Activated CD8-positive, alpha-beta memory T cell treated with anti-CD3 and anti-CD28 coated beads, Interleukin-2, amount 50 U/mL, for 1 hour (primary cell): ENCODE measurements around the gene DMRTB1.

Source experiments
- DNase-seq: peaks from one replicate; pipeline ENCODE4 v3.0.0-alpha.2; 2020; ENCODE audit errors: extremely low read depth

Gene DMRTB1

DNA sequence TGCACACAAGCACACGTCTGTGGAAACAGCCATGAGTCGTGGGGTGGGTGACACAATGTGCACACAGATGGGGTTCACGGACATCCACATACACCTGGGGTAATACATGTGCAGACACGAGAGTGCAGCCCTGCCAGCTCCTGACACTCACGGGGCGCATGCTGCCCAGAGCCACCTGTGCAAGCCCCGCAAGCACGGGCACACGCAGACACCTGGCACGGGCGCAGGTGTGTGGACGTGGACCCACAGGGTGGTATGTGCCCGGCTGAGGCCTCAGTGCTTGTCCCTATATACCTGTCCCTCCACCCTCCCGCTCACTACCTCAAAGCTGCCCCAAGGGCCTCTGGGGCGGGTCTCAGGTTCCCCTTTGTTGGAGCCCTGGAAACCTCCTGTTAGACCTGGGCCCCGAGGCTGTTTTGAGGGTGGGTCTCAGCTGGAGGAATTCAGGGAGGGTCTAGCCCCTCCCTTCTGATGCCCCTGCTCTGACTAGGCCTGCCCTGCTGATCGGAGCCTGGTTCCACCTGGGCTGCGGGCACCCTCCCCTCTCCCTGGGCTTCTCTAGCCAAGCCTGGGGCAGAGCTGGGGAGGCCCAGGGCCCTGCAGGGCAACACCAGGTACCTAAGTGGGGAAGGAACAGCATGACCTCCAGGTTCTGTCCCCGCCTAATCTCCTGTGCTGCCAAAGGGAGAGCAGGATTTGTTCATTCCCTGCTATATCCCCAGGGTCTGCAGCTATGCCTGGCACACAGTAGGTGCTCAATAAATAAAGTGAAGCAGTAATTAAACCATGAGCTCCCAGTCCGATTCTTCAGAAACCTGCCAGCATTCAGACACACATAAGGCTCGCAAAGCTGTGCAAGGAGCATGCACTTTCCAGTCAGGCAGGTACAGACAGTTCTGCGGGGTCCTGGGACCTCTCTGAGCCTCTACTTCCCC lies 49.1 kb downstream of the DMRTB1 start:
- DNase-seq, result no peak

DNA sequence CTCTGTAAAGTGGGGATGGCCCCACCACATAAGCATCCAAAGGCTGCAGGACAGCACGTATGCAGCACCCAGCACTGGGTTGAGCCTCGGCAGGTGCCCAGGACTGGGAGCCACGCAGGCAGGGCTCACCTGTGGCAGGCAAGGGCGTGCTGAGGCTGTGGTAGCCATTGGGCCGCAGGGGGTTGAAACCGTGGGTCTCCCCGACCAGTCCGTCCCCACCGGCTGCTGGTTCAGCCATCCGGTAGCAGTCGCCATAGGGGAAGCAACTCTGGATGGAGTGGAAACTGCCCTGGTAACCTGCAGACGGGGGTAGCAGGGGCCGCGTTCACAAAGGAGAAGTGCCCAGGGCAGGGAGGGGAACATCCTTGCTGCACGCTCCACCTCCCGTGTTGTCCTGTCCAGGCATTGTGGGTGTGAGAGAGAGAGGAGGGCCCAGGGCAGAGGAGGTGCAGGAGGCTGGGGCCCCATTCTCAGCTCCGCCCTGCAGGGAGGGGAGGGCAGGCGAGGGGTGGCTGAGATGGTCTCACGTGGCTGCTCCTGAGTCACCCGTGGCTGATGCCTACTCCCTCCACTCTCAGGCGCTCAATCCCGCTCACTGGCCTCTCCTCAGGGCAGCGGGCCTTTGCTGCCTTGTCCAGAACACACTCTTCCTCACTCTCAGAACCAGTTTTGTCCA lies 49.9 kb downstream of the DMRTB1 start:
- DNase-seq, result no peak

DNA sequence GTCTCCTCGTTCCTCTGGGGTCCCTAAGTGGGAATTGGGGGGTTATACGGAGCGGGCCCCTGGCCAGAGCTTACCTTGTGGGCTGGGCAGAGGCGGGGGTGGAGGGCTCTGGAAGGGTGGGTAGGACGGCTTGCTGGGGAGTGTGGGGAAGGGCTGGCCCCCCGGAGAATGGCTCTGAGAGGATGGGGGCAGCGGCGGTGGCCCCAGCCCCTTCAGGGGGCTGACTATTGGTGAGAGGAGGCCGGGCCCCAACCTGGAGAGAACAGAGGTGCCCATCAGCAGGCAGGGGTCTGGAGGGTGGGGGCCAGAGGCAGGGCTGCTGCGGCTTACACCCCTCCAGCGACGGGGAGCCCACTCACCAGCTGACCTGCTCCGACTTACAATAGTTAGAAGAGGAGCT lies 50.6 kb downstream of the DMRTB1 start:
- no peak for DNase-seq

DNA sequence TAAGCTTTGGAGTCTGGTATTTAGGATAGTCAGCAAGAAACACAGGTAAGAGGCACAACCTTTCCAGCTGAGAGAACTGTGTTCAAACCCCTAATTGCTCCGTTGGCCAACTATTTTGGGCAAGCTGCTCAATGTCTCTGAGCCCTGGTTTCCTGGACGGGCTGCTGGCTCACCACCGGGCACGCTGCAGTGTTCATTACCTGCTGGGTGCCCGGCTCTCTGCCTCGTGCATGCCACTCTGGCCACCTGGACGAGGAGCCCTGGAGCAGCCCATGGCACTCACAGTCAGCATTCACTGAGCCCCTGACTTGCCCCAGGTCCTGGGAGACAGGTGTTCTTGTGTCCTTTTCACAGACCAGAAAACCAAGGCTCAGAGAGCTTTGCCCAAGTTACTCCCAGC lies 51.0 kb downstream of the DMRTB1 start:
- DNase-seq, result no peak

DNA sequence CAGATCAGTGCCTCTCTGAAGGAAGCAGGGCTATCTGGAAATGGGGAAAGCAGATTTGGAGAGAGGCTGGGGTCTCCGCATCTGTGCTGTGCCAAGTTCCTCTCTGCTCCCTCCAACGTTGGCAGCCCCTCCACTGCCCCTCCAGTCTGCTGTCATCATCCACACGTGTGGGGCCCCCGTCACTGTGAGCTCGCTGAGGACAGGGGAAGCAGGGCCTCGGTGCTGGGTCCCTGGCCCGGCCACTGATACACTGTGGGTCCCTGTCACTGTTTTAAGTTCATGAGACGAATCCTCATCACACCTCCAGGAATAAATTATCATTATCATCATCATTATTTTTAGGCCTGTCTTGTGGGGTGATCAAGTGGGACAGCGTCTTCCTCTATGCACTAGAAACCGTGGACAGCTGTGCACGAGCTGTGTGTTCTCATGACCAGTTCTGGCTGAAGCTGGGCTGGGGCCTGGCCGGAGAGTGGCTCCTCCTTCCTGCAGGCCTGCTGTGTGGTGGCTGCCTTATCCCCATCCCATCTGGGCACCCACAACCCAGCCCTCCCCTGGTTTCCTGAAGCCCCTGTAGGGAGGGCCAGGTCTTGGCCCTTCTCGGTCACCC lies 52.2 kb downstream of the DMRTB1 start:
- no peak for DNase-seq

DNA sequence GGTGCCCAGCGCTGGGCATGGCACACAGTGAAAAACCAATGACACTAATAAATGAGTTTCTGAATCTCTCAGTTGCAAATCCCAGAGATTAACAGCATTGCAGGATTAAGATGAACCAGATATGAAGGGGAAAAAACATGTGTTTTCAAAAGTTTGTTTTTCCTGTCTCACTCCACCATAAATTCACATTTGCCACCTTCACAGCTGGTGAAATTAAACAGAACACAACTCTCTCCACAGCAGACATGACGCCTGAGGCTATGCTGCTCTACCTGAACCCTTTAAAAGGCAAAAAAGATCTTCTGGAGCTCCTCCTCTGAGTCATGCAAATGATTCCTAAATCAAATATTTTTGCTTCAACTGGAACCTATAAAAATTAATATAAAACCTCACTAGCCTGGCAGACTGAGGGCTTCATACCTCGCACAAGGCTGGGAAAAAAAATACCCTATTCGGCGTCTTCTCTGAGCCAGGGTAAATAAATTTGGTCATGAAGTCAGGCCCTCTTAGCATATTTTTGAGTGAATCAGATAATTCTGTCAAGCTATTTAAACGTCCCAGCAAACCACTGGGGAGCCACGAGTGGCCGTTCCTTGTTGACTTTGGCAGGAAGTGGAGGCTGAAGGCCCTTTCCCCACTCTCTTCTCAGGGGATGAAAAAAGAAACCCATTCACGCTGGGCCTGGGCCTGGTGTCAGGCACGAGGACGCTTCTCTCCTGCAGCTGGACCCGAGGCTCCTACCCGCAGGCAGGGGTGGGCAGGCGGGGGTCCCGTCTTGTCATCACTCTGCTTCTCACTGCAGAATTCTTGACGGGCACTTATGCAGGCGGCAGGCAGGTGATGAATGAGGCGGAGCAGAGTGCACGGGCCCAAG lies 53.0 kb downstream of the DMRTB1 start:
- DNase-seq, result no peak

DNA sequence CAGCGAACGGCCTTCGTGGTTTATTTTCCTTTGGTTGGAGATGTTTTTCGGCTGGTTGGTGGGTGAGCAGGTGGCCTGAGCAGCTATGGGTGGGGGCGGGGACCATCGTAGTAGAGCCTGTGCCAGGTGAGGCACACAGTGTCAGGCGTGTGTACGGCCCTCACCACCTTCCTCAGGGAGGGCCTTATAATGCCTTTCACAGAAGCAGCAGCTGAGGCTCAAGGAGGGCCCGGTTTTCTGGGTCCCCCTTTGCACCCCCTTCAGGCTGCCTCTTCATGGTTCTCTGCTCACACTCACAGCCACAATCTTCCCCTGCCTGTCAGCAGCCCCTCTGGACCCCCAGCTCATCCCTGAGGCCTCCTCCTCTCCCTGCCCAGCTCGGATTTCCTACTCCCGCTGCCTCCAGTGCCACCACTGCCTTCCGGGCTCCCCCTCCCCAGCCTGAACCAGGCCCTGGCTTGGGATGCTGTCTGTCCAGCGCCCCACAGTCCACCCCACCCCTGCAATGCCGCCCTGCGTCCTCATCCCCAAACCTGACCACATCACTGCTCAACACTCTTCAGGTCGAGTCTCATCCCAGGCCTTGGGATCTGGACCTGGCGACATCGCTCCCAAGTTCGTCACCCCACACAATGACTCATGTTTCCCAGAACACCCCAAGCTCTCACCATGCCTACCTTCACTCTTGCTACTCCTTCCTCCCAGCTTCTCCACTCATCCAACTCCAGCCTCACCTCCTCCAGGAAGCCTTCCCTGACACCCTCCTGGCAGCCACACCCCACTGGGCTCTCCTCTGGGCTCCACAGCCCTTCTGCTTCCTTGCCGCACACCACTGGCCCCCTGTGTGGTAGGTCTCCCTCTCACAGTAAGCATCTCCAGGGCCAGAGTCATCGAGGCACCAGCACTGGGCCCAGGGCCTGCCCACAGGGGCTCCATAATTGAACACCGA lies 53.9 kb downstream of the DMRTB1 start:
- no peak for DNase-seq

DNA sequence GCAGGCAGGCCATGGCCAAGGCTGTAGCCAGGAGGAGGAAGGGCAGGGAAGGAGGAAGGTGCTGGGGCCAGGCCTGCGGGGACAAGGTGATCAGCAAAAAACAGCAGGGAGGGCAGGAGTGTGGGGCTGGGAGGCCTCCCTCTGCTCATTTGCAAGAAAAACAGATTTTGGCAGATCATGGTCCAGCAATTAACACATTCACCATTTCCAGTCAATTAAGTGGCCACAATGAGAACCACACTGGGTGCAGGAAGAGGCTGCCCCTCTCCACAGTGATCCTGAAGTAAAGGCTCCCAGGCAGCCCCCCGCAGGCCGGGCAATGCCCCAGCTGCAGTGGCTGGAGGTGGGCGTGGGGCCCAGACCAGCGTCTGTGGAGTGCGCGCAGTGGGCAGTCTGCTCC lies 54.6 kb downstream of the DMRTB1 start:
- no peak for DNase-seq

DNA sequence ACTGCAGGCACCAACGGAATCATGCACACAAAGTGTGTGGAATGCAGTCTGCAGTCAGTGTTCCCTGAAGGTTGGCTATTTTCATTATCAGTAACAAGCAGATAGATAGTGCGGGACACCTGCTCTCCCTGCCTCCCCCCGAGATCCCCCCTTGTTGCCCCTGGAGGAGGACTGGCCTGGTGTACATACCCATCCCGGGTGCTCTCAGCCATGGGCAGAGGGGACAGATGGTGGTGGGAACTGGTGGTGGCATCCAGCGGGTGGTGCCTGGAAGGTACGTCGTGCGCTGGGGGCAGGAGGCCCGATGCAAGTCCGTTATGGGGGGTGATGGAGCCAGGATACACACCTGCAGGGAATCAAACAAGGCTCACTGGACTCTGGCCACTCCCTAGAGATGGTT lies 55.2 kb downstream of the DMRTB1 start:
- no peak for DNase-seq

DNA sequence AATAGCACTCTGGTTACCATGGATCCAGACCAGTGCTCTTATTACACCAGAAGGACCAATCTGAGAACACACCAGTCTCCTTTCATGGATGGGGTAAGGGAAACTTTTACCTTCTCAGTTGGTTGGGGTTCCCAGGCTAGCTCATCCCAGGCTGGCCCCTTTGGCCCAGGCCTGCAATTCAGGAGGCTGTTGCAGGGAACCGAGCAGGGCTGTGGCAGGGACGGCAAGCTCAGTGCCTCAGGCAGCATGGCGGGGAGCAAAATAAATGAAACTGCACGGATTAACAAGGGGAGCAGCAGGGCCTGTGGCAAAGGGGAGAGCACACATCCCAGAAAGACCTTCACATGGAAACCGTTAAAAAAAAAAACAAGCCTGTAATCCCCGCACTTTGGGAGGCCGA lies 57.0 kb downstream of the DMRTB1 start:
- no peak for DNase-seq
